GM23248 (cell line): ENCODE data around the gene CYBC1. TPM values are rescaled to one million over a fixed set of nuclear protein-coding genes. Genes with fewer than 3 reads are reported as not detected.

Source experiments
- DNase-seq: peaks from one replicate; pipeline ENCODE4 v3.0.0-alpha.2; 2015
- H2AFZ ChIP-seq: fragments of 200-600 bp; sonication (generic); 2 replicates; pipeline ENCODE4 v1.6.1; 2016; ENCODE audit warnings: antibody characterized with exemption
- H3F3A ChIP-seq: fragments of 200-600 bp; sonication (generic); 2 replicates; pipeline ENCODE4 v1.6.1; 2016; ENCODE audit warnings: mild to moderate bottlenecking, antibody characterized with exemption, mixed run types; ENCODE audit not compliant: insufficient read depth
- H3K27ac ChIP-seq: fragments of 200-600 bp; sonication (generic); 2 replicates; pipeline ENCODE4 v1.5.1; 2016; ENCODE audit warnings: mild to moderate bottlenecking
- H3K27me3 ChIP-seq: fragments of 200-600 bp; sonication (generic); replicated peaks from 2 replicates; pipeline ENCODE4 v1.6.1; 2016; ENCODE audit warnings: mild to moderate bottlenecking; ENCODE audit not compliant: insufficient read depth
- H3K36me3 ChIP-seq: fragments of 200-600 bp; sonication (generic); 2 replicates; pipeline ENCODE4 v1.6.1; 2016; ENCODE audit warnings: low read depth, mild to moderate bottlenecking
- H3K4me1 ChIP-seq: fragments of 200-600 bp; sonication (generic); 2 replicates; pipeline ENCODE4 v1.6.1; 2016; ENCODE audit warnings: mild to moderate bottlenecking; ENCODE audit not compliant: insufficient read depth
- H3K4me2 ChIP-seq: fragments of 200-600 bp; sonication (generic); one replicate; pipeline ENCODE4 v1.6.1; 2016; ENCODE audit warnings: mild to moderate bottlenecking; ENCODE audit not compliant: unreplicated experiment
- H3K4me3 ChIP-seq: fragments of 200-600 bp; sonication (generic); 2 replicates; pipeline ENCODE4 v1.5.1; 2016; ENCODE audit warnings: mild to moderate bottlenecking
- H3K79me2 ChIP-seq: fragments of 200-600 bp; sonication (generic); 2 replicates; pipeline ENCODE4 v1.6.1; 2016; ENCODE audit warnings: mild to moderate bottlenecking; ENCODE audit not compliant: insufficient read depth
- H3K9ac ChIP-seq: fragments of 200-600 bp; sonication (generic); 2 replicates; pipeline ENCODE4 v1.6.1; 2016; ENCODE audit warnings: mild to moderate bottlenecking
- H3K9me2 ChIP-seq: fragments of 200-600 bp; sonication (generic); 2 replicates; pipeline ENCODE4 v1.6.1; 2016; ENCODE audit warnings: mixed run types, mild to moderate bottlenecking, moderate library complexity; ENCODE audit not compliant: insufficient read depth
- H3K9me3 ChIP-seq: fragments of 200-600 bp; sonication (generic); one replicate; pipeline ENCODE4 v1.6.1; 2017; ENCODE audit warnings: low read depth
- H4K20me1 ChIP-seq: fragments of 200-600 bp; sonication (generic); 2 replicates; pipeline ENCODE4 v1.6.0; 2016; ENCODE audit not compliant: insufficient read depth
- EZH2 ChIP-seq: fragments of 200-600 bp; sonication (generic); IDR thresholded peaks from 2 replicates; pipeline ENCODE4 v1.6.1; 2018; ENCODE audit warnings: antibody characterized with exemption, mild to moderate bottlenecking; ENCODE audit not compliant: insufficient read depth, poor library complexity, severe bottlenecking
- EZH2phosphoT487 ChIP-seq: fragments of 200-600 bp; sonication (generic); IDR thresholded peaks from 2 replicates; pipeline ENCODE4 v1.6.1; 2018; ENCODE audit warnings: antibody characterized with exemption, moderate library complexity, mild to moderate bottlenecking, low read depth; ENCODE audit not compliant: insufficient read depth
- WGBS, 2 experiments: methylation state at CpG; one replicate each; pipeline ENCODE4 v1.1.6; 2015 to 2017; ENCODE audit warnings: low lambda C conversion rate in 2 of 2, low coverage in 1 of 2; ENCODE audit errors: missing lambda C conversion rate in 2 of 2; 5-methylcytosine and 5-hydroxymethylcytosine counted together
- in situ Hi-C: fragments of 300-500 bp; cut with MboI; formaldehyde crosslinking; loops from 2 replicates; pipeline ENCODE4 v1.15.0; 2020
- polyA plus RNA-seq: library from polyadenylated mRNA; unstranded; fragments of >200 nt; fragmentation: Nextera tagmentation; extraction: Ambion mirVana; gene quantifications from 2 replicates; pipeline ENCODE4 v1.2.1, GENCODE V29; 2016
- total RNA-seq: library from RNA; depleted of rRNA; stranded (reverse); fragments of >200 nt; shearing (Covaris generic); gene quantifications from 2 replicates; pipeline ENCODE4 v1.2.3, GENCODE V29; 2014

CYBC1 gene
- total and polyA plus RNA-seq, 2 experiments from 2014 or later, result 58.3 to 66.5 TPM

DNA sequence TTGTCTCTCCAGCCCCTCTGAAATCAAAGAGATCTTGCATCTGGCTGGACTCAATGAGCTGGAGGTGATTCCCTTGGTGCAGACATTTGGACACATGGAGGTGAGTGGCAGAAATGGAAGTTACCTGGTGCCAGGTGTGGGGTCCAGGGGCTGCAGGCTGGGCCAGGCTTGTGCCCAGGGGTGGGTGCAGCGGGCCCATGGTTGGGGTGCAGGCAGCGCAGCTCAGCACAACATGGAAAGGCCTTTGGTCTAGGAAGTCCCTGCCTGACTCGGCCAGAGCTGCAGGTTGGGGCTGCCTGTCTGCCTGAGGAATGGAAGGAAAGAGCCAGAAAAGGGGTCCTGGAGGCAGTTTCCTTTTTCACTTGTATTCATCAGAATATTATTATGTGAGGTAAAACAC is 22.0 kb downstream of the CYBC1 start:
- no peaks in the 10 kb centered on the region for H3K27me3 ChIP-seq
- no peaks in the 10 kb centered on the region for H3K9me3 ChIP-seq
- H3K36me3 ChIP-seq, result no peaks in the 10 kb centered on the region
- H3K4me3 ChIP-seq, result no peak overlapping the region
- TF ChIP-seq EZH2, result no peak
- TF ChIP-seq EZH2phosphoT487, result no peak
- no peaks in the 10 kb centered on the region for H3F3A ChIP-seq
- no peak overlapping the region for H3K9ac ChIP-seq
- in situ Hi-C loops, result no loop called here
- no peak overlapping the region for H3K27ac ChIP-seq
- no peaks in the 10 kb centered on the region for H3K9me2 ChIP-seq
- H2AFZ ChIP-seq, result no peak overlapping the region
- H3K79me2 ChIP-seq, result no peaks in the 10 kb centered on the region
- H3K4me1 ChIP-seq, result no peaks in the 10 kb centered on the region
- WGBS, 2 experiments, result 77 to 98% methylated on average over 3 of the region's 3 CpGs
- H4K20me1 ChIP-seq, result no peaks in the 10 kb centered on the region
- H3K4me2 ChIP-seq, result no peak overlapping the region
- DNase-seq, result no peak

DNA sequence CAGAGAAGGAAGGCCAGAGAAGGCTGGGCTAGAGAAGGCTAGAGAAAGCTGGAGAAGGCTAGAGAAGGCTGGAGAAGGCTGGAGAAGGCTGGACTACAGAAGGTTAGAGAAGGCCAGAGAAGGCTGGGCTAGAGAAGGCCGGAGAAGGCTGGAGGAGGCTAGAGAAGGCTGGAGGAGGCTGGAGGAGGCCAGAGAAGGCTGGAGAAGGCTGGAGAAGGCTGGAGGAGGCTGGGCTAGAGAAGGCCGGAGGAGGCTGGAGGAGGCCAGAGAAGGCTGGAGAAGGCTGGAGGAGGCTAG is 25.7 kb downstream of the CYBC1 start:
- 66 to 85% methylated on average over 2 of the region's 2 CpGs for WGBS, 2 experiments
- in situ Hi-C loops, result no loop called here
- TF ChIP-seq EZH2, result no peak
- no peak for TF ChIP-seq EZH2phosphoT487

DNA sequence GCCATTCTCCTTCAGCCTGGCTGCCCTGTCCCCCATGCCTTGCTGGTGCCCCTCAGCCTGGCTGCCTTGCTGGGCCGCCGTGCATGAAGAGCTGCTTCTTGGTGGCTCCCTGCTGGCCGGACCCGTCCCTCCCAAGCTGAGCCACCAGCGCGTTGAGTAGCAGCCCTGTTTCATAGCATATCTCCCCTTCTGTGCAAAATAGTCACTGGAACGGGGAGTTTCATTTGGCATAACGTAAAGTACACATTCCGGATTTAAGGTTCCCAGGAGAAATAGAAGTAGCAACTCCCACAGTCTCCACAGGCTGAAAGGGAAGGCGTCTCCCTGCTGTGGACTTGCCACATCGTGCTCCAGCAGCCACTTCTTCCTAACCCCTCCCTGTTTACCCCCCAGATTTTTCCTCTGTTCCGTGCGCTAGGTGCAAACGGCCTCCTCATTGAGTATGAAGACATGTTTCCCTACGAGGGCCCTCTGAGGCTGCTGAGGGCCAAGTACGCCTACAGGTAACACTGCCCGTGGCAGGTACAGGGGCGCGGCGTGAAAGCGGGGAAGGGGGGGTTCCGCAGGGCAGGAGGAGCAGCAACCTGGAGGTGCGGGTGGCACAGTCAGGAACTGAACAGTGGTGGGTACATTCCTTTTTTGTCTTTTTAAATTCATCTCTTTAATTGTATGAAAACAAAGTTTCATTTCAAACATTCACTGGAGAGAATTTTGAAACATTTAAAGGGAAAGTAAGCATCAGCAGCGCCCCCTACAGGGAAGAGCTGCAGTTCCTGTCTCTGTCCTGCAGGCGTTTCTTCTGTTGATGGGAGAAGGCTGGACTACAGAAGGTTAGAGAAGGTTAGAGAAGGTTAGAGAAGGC is 26.3 kb downstream of the CYBC1 start:
- H3K27me3 ChIP-seq, result no peaks in the 10 kb centered on the region
- no peak overlapping the region for H3K4me2 ChIP-seq
- H3K4me3 ChIP-seq, result no peak overlapping the region
- no peaks in the 10 kb centered on the region for H3K9me3 ChIP-seq
- TF ChIP-seq EZH2phosphoT487, result no peak
- no peak for TF ChIP-seq EZH2
- no peaks in the 10 kb centered on the region for H3K9me2 ChIP-seq
- in situ Hi-C loops, result no loop called here
- H3K4me1 ChIP-seq, result peaks cover 6% of the 10 kb centered on the region; the same call in 1 of the 2 replicates
- H3K9ac ChIP-seq, result no peak overlapping the region
- no peaks in the 10 kb centered on the region for H3K79me2 ChIP-seq
- H3K27ac ChIP-seq, result no peak overlapping the region
- H2AFZ ChIP-seq, result no peak overlapping the region
- DNase-seq, result peak; percentile 66
- no peaks in the 10 kb centered on the region for H3F3A ChIP-seq
- WGBS, 2 experiments, result 72 to 74% methylated on average over 25 of the region's 25 CpGs
- no peaks in the 10 kb centered on the region for H3K36me3 ChIP-seq
- H4K20me1 ChIP-seq, result no peaks in the 10 kb centered on the region

More for the DNA sequence above, 25.7 kb downstream of the CYBC1 start:
- no peaks in the 10 kb centered on the region for H3K36me3 ChIP-seq
- no peaks in the 10 kb centered on the region for H3K27me3 ChIP-seq
- no peak overlapping the region for H2AFZ ChIP-seq
- 0 out of 2 replicates have a peak, but pooled peaks cover under 1% of the 10 kb centered on the region for H3K4me1 ChIP-seq
- no peak for DNase-seq
- H3K9me2 ChIP-seq, result no peaks in the 10 kb centered on the region
- no peaks in the 10 kb centered on the region for H4K20me1 ChIP-seq
- H3K27ac ChIP-seq, result no peak overlapping the region
- H3K9ac ChIP-seq, result no peak overlapping the region
- H3K4me2 ChIP-seq, result no peak overlapping the region
- no peaks in the 10 kb centered on the region for H3F3A ChIP-seq
- no peak overlapping the region for H3K4me3 ChIP-seq
- no peaks in the 10 kb centered on the region for H3K9me3 ChIP-seq
- H3K79me2 ChIP-seq, result no peaks in the 10 kb centered on the region

DNA sequence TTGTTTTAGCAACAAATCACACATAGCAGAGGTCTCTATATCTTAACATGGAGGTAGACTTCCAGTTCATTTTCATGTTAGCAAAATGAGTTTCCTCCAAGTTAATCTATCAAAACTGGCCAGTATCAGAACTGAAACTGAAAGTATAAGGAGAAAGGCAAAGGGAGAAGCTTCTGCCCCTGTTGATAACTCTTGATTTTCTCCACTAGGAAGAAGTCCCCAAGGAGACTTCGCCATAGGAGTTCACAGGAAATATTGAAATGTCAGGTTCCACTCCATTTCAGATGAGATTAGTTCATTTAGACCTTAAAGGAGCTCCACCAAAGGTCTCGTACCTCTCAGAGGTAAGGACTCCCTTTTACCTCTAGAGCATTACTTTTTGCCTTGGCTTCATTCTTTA is 31.0 kb downstream of the CYBC1 start:
- in situ Hi-C loops, result loop anchor here (10.0 kb wide), 1 partner anchor 65 kb away; the partner anchor contains the start of gene TEX19
- Histone ChIP-seq H3K9me2 (no peaks in the 10 kb centered on the region), H3K79me2 (no peaks in the 10 kb centered on the region), H3K9ac (peak overlapping the region; percentile 73), H2AFZ (peak overlapping the region; percentile 86), H3K27ac (no peak overlapping the region), H3K4me1 (peaks cover 8% of the 10 kb centered on the region; the same call in 1 of the 2 replicates), H3K27me3 (no peaks in the 10 kb centered on the region), H3K36me3 (no peaks in the 10 kb centered on the region), H3K9me3 (no peaks in the 10 kb centered on the region), H3K4me2 (peak overlapping the region; percentile 76), H3F3A (no peaks in the 10 kb centered on the region), H3K4me3 (peak overlapping the region; percentile 90), H4K20me1 (no peaks in the 10 kb centered on the region)
- peak; percentile 24 for DNase-seq
- WGBS, 2 experiments, result 53 to 61% methylated on average over 2 of the region's 2 CpGs
- TF ChIP-seq EZH2 (no peak), EZH2phosphoT487 (no peak)
